Ovary (tissue), 9 donors: ENCODE measurements around the gene CNNM3. TPM values are rescaled to one million over a fixed set of nuclear protein-coding genes. Genes with fewer than 3 reads are reported as not detected.

Source experiments
- DNase-seq, 5 donors: peaks; one replicate each; pipeline ENCODE4 v3.0.0-alpha.2; 2019 to 2020
- H3K27ac ChIP-seq, 2 donors: fragments of 200-600 bp; one replicate each; pipeline versions ENCODE4 v1.5.1 to v1.8.0; 2019 to 2022
- H3K27me3 ChIP-seq: fragments of 200-600 bp; one replicate; pipeline ENCODE4 v1.8.0; 2022
- H3K36me3 ChIP-seq: fragments of 200-600 bp; sonication (generic); one replicate; pipeline ENCODE4 v1.5.1; 2019
- H3K4me1 ChIP-seq: one replicate; pipeline ENCODE4 v1.8.1; 2013; ENCODE audit warnings: mild to moderate bottlenecking, moderate library complexity; ENCODE audit not compliant: insufficient read depth
- H3K4me3 ChIP-seq: fragments of 200-600 bp; sonication (generic); one replicate; pipeline ENCODE4 v1.5.1; 2017
- H3K9me3 ChIP-seq, 2 donors: fragments of 200-600 bp in 1 of 2; sonication (generic) in 1 of 2; one replicate each; pipeline versions ENCODE4 v1.5.1 to v1.8.1; 2013 to 2019; ENCODE audit warnings: mild to moderate bottlenecking in 1 of 2, moderate library complexity in 1 of 2
- EP300 ChIP-seq: sonication (generic); formaldehyde crosslinking; IDR thresholded peaks from one replicate; pipeline ENCODE4 v1.6.1; 2017; ENCODE audit warnings: antibody characterized with exemption
- POLR2A ChIP-seq: fragments of 450-650 bp; IDR thresholded peaks from one replicate; pipeline ENCODE4 v1.6.1; 2017; ENCODE audit warnings: antibody characterized with exemption, mild to moderate bottlenecking, moderate library complexity
- WGBS, 3 donors: extraction: QIAGEN DNeasy Blood & Tissue Kit in 1 of 3; methylation state at CpG; one replicate each; pipeline versions ENCODE4 v1.1.5 to v1.1.7; 2013 to 2017; 5-methylcytosine and 5-hydroxymethylcytosine counted together
- intact Hi-C, 4 donors: fragments of 100-400 bp; cut with DNase I; formaldehyde crosslinking; loops; one replicate each; pipeline versions ENCODE4 v1.11.0 to v1.15.1; 2022 to 2023
- polyA plus RNA-seq, 2 donors: library from polyadenylated mRNA; stranded (reverse); fragments of 200-250 nt in 1 of 2; fragments of 350-450 nt in 1 of 2; fragmentation: Illumina TruSeq in 1 of 2; extraction: RNeasy Lipid Tissue Mini Kit (QIAGEN cat#74804) in 1 of 2; gene quantifications; one replicate each; pipeline ENCODE4 v1.2.3, GENCODE V29; 2013 to 2014
- total RNA-seq, 7 donors: library from RNA; depleted of rRNA in 2 of 7; stranded (reverse); fragments of >200 nt in 2 of 7; fragmentation: NEBNext Ultra II Directional in 3 of 7; extraction: Animal tissue kit (Norgen Biotek cat#: 25700) in 3 of 7; gene quantifications; one replicate each; pipeline versions ENCODE4 v1.1.0 to v1.2.4, GENCODE V29; 2016 to 2023
- TF ChIP-seq, protein P1 (sequence below), 3 donors: fragments of 450-650 bp in 2 of 3; fragments of 200-600 bp in 1 of 3; IDR thresholded peaks; one replicate each; pipeline versions ENCODE4 v1.5.1 to v1.8.0; 2016 to 2022; ENCODE audit warnings: antibody characterized with exemption in 3 of 3, mild to moderate bottlenecking in 1 of 3
- donor health status: DM: no; HTN: no; CAD: no; lungs with moderate emphysema.
- donor health status: DM: no; HTN: no; CAD: no.
- donor health status: Bipolar disorder and iron deficiency.
- donor health status: DM: yes; HTN: yes; CAD: no.
- donor health status: DM: no; HTN: no; CAD: no.
- donor health status: DM: yes; HTN: yes; CAD: no.

Gene CNNM3
- total and polyA plus RNA-seq, 9 donors: 13.0 to 23.1 (median 16.6) TPM

GRCh38 chr2:96842600-96842999 is 26.5 kb downstream of the CNNM3 start:
- H3K4me3 ChIP-seq: no peak overlapping the region
- H3K27me3 ChIP-seq: no peaks in the 10 kb centered on the region
- H3K9me3 ChIP-seq: no peaks in the 10 kb centered on the region
- H3K27ac ChIP-seq: no peak overlapping the region
- no peak for DNase-seq
- intact Hi-C loops: no loop called here
- peaks cover 7% of the 10 kb centered on the region for H3K4me1 ChIP-seq
- TF ChIP-seq EP300 (no peak), POLR2A (no peak)
- TF ChIP-seq, protein P1, sequence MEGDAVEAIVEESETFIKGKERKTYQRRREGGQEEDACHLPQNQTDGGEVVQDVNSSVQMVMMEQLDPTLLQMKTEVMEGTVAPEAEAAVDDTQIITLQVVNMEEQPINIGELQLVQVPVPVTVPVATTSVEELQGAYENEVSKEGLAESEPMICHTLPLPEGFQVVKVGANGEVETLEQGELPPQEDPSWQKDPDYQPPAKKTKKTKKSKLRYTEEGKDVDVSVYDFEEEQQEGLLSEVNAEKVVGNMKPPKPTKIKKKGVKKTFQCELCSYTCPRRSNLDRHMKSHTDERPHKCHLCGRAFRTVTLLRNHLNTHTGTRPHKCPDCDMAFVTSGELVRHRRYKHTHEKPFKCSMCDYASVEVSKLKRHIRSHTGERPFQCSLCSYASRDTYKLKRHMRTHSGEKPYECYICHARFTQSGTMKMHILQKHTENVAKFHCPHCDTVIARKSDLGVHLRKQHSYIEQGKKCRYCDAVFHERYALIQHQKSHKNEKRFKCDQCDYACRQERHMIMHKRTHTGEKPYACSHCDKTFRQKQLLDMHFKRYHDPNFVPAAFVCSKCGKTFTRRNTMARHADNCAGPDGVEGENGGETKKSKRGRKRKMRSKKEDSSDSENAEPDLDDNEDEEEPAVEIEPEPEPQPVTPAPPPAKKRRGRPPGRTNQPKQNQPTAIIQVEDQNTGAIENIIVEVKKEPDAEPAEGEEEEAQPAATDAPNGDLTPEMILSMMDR (IDR thresholded peaks at IDR 0.05): no peak
- WGBS, 3 donors: 84 to 91% (median 85%) methylated on average over 7 of the region's 7 CpGs
- no peaks in the 10 kb centered on the region for H3K36me3 ChIP-seq

GRCh38 chr2:96843538-96844268 is 27.6 kb downstream of the CNNM3 start, which contains the start of gene ANKRD23:
TSS of gene ANKRD23 (minus strand) at chr2:96844021. CDS start at chr2:96843992, 29 bp downstream.
- Histone ChIP-seq H3K27me3 (no peaks in the 10 kb centered on the region), H3K9me3 (no peaks in the 10 kb centered on the region), H3K4me1 (peaks cover 7% of the 10 kb centered on the region), H3K27ac (no peak within 1 kb of the TSS), H3K4me3 (no peak within 1 kb of the TSS), H3K36me3 (no peaks in the 10 kb centered on the region)
- WGBS, 3 donors: 85 to 89% (median 87%) methylated on average over 14 of the region's 14 CpGs
- TF ChIP-seq POLR2A: no peak
- TF ChIP-seq, protein P1 (IDR thresholded peaks at IDR 0.05): no peak
- no peak for TF ChIP-seq EP300
- no peak for DNase-seq
- intact Hi-C loops: no loop called here

- 79 to 83% (median 82%) methylated on average over 17 of the region's 17 CpGs for WGBS, 3 donors
- no peak overlapping the region for H3K27ac ChIP-seq
These were observed 28.3 kb downstream of the CNNM3 start for GRCh38 chr2:96844405-96844808.

DNA sequence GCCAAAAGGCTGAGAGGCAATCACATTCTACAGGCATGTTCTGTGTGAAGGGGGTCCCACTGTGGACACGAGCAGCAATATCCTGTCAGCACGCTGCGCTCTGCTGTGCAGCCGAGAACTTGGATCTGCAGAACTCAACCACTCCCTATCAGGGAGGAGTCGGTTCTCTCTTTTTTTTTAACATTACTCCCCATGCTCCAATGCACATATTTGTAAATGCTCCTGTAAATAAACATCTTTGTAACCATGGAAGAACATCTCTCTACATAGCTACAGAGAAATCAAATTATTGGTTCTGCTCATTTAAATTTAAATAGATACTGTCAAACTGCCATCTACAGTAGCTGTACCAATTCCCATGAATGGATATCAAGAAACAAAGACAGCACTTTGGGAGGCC is 30.8 kb downstream of the CNNM3 start:
- Histone ChIP-seq H3K36me3 (no peaks in the 10 kb centered on the region), H3K4me3 (no peak overlapping the region), H3K4me1 (no peaks in the 10 kb centered on the region), H3K9me3 (no peaks in the 10 kb centered on the region), H3K27ac (no peak overlapping the region), H3K27me3 (no peaks in the 10 kb centered on the region)
- WGBS, 3 donors: 89 to 92% (median 91%) methylated on average over 5 of the region's 5 CpGs
- DNase-seq: no peak
- intact Hi-C loops: no loop called here
- no peak for TF ChIP-seq EP300
- TF ChIP-seq POLR2A: no peak
- TF ChIP-seq, protein P1 (IDR thresholded peaks at IDR 0.05): no peak

More at GRCh38 chr2:96844405-96844808, 28.3 kb downstream of the CNNM3 start:
- Histone ChIP-seq H3K4me3 (no peak overlapping the region), H3K9me3 (no peaks in the 10 kb centered on the region), H3K36me3 (no peaks in the 10 kb centered on the region), H3K4me1 (peaks cover 4% of the 10 kb centered on the region), H3K27me3 (no peaks in the 10 kb centered on the region)
- intact Hi-C loops: no loop called here
- TF ChIP-seq EP300 (no peak), POLR2A (no peak)
- TF ChIP-seq, protein P1 (IDR thresholded peaks at IDR 0.05): no peak
- no peak for DNase-seq
